Prostate gland (tissue), 2 donors: Measurements from ENCODE around the gene R3HDM2.

ENCODE experiments used
- POLR2A ChIP-seq: fragments of 450-650 bp; IDR thresholded peaks from one replicate; pipeline ENCODE4 v1.6.1; 2016; ENCODE audit warnings: antibody characterized with exemption, mild to moderate bottlenecking
- POLR2AphosphoS5 ChIP-seq: sonication (generic); formaldehyde crosslinking; IDR thresholded peaks from one replicate; pipeline ENCODE4 v1.6.1; 2017; ENCODE audit warnings: antibody characterized with exemption
- TF ChIP-seq, protein P1 (sequence below), 4 experiments: fragments of 200-600 bp in 2 of 4; fragments of 450-650 bp in 2 of 4; sonication (generic) in 2 of 4; IDR thresholded peaks; 1 replicate in 3 of 4; 2 replicates in 1 of 4; pipeline ENCODE4 v1.5.1; 2016 to 2019; ENCODE audit warnings: antibody characterized with exemption in 4 of 4, mild to moderate bottlenecking in 2 of 4, moderate library complexity in 2 of 4

DNA sequence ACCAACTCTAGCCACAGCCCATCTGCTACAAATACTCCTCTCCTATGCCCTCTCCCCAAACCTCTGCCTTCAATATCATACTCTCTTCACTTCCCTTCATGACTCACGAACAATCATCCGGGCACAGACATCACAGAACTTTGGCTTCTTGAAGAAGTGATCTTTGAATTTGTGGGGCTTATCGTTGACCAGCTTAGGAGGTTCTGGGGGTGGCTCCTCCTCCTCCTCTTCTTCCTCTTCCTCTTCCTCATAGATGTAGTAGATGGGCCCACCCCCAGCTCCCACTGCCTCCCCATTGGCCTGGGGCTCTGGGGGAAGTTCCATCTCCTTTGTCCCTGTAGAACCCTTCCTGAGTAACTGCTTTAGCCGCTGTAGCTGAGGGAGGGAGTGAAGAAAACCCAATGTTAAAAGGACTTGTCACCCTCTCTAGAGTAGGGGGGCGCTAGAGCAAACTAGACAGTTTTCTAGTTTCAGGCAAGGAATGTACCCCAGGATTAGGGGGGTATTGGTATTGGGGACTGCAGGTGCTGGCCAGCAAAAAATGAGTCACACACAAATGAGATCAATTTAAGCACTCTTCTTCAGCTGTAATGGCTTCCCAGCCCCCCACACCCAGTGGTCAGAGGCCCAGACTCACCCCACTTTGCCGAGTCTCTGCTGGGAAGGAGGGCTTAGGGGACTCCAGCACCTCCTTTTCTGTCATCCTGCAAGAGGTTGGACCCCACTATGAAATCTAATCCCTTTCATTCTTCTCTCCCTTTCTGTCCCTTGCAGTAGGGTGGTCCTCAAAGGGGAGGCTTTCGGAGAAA is 181.7 kb downstream of the R3HDM2 start:
- TF ChIP-seq, protein P1, sequence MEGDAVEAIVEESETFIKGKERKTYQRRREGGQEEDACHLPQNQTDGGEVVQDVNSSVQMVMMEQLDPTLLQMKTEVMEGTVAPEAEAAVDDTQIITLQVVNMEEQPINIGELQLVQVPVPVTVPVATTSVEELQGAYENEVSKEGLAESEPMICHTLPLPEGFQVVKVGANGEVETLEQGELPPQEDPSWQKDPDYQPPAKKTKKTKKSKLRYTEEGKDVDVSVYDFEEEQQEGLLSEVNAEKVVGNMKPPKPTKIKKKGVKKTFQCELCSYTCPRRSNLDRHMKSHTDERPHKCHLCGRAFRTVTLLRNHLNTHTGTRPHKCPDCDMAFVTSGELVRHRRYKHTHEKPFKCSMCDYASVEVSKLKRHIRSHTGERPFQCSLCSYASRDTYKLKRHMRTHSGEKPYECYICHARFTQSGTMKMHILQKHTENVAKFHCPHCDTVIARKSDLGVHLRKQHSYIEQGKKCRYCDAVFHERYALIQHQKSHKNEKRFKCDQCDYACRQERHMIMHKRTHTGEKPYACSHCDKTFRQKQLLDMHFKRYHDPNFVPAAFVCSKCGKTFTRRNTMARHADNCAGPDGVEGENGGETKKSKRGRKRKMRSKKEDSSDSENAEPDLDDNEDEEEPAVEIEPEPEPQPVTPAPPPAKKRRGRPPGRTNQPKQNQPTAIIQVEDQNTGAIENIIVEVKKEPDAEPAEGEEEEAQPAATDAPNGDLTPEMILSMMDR (IDR thresholded peaks at IDR 0.05), result no peak
- TF ChIP-seq POLR2AphosphoS5, result no peak
- TF ChIP-seq POLR2A, result no peak
